GM18498 (cell line): Measurements from ENCODE around the gene ILDR2.

ENCODE experiments used
- ATAC-seq: cut with Tn5 transposase; IDR thresholded peaks from one replicate; pipeline ENCODE4 v1.9.1; 2021; ENCODE audit warnings: mild to moderate bottlenecking, moderate library complexity; ENCODE audit not compliant: unreplicated experiment

ILDR2 gene

GRCh38 chr1:166975361-166976129 lies at the start of gene ILDR2:
Gene ILDR2 (minus strand): TSS chr1:166975540. CDS start chr1:166975268, 272 bp downstream.
- ATAC-seq, result peak; percentile 77

- no peak for ATAC-seq
Observed at GRCh38 chr1:167022384-167022783, 47.0 kb upstream of the ILDR2 start.

GRCh38 chr1:167016100-167016750 lies 40.9 kb upstream of the ILDR2 start:
- ATAC-seq, result no peak

- ATAC-seq, result no peak
Observed at GRCh38 chr1:167013108-167013929, 38.0 kb upstream of the ILDR2 start.

GRCh38 chr1:167012570-167012969 lies 37.2 kb upstream of the ILDR2 start:
- ATAC-seq, result no peak

GRCh38 chr1:167011560-167012191 lies 36.3 kb upstream of the ILDR2 start:
- no peak for ATAC-seq

GRCh38 chr1:167003711-167004110 lies 28.4 kb upstream of the ILDR2 start:
- ATAC-seq, result no peak

- no peak for ATAC-seq
Observed at GRCh38 chr1:167002354-167002753, 27.0 kb upstream of the ILDR2 start.

GRCh38 chr1:167000546-167000945 lies 25.2 kb upstream of the ILDR2 start:
- no peak for ATAC-seq

GRCh38 chr1:166999500-167000055 lies 24.2 kb upstream of the ILDR2 start:
- ATAC-seq, result peak; percentile 52

- ATAC-seq, result peak; percentile 29
Observed at GRCh38 chr1:166999075-166999474, 23.7 kb upstream of the ILDR2 start.

- no peak for ATAC-seq
Observed at GRCh38 chr1:166988974-166989515, 13.7 kb upstream of the ILDR2 start, which contains the start of gene MAEL. Gene MAEL (plus strand): TSS chr1:166989280. CDS start chr1:166989353, 73 bp downstream.

GRCh38 chr1:166981589-166981988 lies 6.2 kb upstream of the ILDR2 start:
- ATAC-seq, result no peak

- ATAC-seq, result no peak
Observed at GRCh38 chr1:166980818-166981217, 5.5 kb upstream of the ILDR2 start.

- ATAC-seq, result no peak
Observed at GRCh38 chr1:166980383-166980782, 5.0 kb upstream of the ILDR2 start.

GRCh38 chr1:166978821-166979220 lies 3.5 kb upstream of the ILDR2 start:
- peak; percentile 53 for ATAC-seq

GRCh38 chr1:166977951-166978350 lies 2.6 kb upstream of the ILDR2 start:
- ATAC-seq, result no peak

GRCh38 chr1:166974647-166975345 lies 544 bp downstream of the ILDR2 start:
- ATAC-seq, result no peak

GRCh38 chr1:166972826-166973225 lies 2.5 kb downstream of the ILDR2 start:
- no peak for ATAC-seq

- ATAC-seq, result no peak
Observed at GRCh38 chr1:166972193-166972592, 3.1 kb downstream of the ILDR2 start.
